ENCODE results near the gene GRM4.

GRCh38 chr6:34022873-34023255 is 123.0 kb downstream of the GRM4 start:
- TF ChIP-seq CTCF (conservative IDR thresholded peaks at IDR 0.05) (no peak), EZH2 (IDR thresholded peaks at IDR 0.05; ENCODE audit: low read depth) (no peak)

Measured in PC-9 (cell line).